Cardiac septum (tissue), 1 donor: ENCODE data around the gene GPR153. TPM values are rescaled to one million over a fixed set of nuclear protein-coding genes. Genes with fewer than 3 reads are reported as not detected.

Experiments
- DNase-seq: peaks from one replicate; pipeline ENCODE4 v3.0.0-alpha.2; 2020; ENCODE audit warnings: low spot score
- intact Hi-C: fragments of 100-400 bp; cut with DNase I; formaldehyde crosslinking; loops from one replicate; pipeline ENCODE4 v1.14.0; 2022
- total RNA-seq: library from RNA; stranded (reverse); fragmentation: NEBNext Ultra II Directional; extraction: Animal tissue kit (Norgen Biotek cat#: 25700); gene quantifications from one replicate; pipeline ENCODE4 v1.2.1, GENCODE V29; 2021
- donor health status: DM: no; HTN: no; CAD: no.

GPR153 gene
- total RNA-seq, 1 donor from 2014 or later = 7.0 TPM

- DNase-seq = no peak
- intact Hi-C loops = no loop called here
Measured at GRCh38 chr1:6252374-6252710, 8.6 kb downstream of the GPR153 start.

GRCh38 chr1:6251681-6252373 lies 9.1 kb downstream of the GPR153 start:
- no peak for DNase-seq
- intact Hi-C loops = no loop called here

- DNase-seq = no peak
- intact Hi-C loops = no loop called here
Measured at GRCh38 chr1:6251233-6251632, 9.7 kb downstream of the GPR153 start.

DNA sequence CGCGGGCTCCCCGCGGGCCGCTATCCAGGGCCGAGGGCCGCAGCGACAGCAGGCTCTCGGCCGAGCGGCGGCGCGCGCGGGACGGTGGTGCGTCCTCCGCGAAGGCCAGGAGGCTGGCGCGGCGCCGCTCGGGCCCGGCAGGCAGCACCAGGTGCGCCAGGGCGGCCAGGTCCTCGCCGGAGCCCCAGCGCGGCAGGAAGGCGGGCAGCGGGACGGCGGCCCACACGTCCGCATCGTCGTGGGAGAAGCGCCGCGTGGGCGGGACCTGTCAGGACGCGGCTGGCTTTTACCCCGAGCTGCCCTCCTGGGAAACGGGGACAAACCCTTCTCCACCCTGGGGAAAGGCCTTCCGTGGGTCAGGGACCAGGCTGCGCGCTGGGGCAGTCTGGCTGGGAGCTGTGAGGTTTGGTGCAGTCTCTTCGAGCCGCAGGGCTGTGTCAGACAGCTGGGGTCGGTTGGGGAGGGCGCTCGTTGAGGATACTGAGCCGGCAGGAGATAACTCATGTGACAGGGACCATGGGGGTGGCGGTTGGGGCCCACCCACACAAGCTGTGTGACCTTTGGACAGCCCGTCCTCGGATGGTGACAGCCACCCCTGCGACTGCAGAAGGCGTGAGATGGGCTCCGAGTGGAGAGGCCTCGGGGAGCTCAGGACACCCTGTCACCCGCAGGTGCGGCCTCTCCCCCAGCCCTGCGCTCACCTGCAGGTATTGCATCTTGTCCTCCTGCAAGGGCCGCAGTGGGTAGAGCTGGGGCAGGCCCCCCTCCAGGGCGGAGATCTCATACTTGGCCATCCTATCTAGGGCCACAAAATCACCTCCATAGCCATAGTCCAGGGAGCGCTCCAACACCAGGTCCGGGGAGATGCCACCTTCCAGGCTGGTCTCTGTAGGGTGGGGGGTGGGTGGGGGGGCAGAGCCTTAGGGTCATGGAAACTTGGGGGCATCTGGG lies 10.9 kb downstream of the GPR153 start:
- no peak for DNase-seq
- intact Hi-C loops = loop anchor here (2.0 to 5.0 kb wide), 2 partner anchors 31 to 187 kb away; no protein-coding TSS in a partner anchor

DNA sequence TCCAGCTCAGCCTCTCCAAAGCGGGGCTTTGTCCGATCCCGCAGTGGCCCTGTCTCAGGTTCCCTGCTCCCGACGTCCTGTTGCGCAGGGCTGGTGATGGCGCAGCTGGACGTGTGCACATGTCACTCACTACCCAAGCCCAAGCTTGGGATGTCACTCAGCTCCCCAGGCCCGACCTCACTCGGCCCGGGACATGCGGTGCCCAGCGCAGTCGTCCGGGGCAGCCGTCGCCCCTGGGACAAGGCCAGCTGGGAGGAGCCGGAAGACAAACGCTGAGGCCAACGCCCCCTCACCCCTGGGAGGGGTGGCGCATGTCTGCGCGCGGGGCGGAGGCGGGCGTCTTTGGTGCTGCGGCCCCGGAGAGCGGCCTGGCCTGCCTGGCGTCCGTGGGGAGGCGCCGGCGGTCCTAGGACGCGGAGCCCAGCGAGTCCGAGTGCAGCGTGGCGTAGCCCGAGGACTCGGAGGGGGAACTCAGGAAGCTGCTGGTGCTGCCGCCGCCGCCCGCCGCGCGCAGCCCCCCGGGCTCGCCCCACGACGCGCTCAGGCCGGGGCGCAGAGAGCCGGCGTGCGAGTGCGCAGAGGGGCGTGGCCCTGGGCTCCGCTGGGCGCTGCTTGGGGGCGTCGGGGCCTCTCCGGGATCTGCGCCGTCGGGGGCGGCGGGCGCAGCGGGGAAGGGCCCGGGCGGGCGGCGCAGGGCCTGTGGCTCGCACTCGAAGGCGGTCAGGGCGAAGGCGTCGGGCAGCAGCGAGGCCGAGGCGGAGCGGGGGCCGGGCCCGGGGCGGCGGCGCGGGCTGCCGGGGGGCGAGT lies 11.8 kb downstream of the GPR153 start:
- no peak for DNase-seq
- intact Hi-C loops = loop anchor here (2.0 to 5.0 kb wide), 2 partner anchors 32 to 188 kb away; no protein-coding TSS in a partner anchor

DNA sequence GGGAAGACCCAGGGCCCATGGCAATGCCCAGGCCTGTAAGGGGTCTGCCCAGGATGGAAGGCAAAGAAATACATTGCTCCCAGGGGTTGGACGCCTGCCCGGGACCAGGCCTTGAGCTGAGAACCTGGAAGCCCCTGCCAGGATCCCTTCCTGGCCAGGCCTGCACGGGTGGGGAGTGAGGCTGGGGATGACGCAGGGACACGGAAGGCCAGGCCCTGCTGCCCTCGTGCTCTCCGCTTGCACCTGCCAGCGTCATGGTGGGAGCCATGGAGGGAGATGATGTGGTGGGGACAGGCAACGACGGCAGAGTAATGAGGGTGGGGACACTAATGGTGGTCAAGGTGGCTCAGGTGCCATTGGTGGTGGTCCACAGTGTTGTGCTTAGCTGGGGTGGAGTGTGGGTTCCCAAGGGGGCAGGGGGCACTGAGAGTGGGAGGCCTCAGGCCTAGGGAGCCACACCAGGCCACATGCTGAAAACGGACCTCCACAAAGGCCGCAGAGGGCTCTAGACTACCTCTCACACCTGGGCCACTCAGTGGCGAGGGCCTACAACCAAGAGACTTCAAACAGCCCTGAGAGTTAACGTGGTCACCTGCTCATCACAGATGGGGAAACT lies 12.6 kb downstream of the GPR153 start:
- intact Hi-C loops = loop anchor here (2.0 to 5.0 kb wide), 2 partner anchors 33 to 189 kb away; no protein-coding TSS in a partner anchor
- DNase-seq = no peak

- no peak for DNase-seq
- intact Hi-C loops = loop anchor here (1.0 to 5.0 kb wide), 3 partner anchors 33 to 190 kb away; no protein-coding TSS in a partner anchor
Measured at GRCh38 chr1:6247651-6248050, 13.2 kb downstream of the GPR153 start.

DNA sequence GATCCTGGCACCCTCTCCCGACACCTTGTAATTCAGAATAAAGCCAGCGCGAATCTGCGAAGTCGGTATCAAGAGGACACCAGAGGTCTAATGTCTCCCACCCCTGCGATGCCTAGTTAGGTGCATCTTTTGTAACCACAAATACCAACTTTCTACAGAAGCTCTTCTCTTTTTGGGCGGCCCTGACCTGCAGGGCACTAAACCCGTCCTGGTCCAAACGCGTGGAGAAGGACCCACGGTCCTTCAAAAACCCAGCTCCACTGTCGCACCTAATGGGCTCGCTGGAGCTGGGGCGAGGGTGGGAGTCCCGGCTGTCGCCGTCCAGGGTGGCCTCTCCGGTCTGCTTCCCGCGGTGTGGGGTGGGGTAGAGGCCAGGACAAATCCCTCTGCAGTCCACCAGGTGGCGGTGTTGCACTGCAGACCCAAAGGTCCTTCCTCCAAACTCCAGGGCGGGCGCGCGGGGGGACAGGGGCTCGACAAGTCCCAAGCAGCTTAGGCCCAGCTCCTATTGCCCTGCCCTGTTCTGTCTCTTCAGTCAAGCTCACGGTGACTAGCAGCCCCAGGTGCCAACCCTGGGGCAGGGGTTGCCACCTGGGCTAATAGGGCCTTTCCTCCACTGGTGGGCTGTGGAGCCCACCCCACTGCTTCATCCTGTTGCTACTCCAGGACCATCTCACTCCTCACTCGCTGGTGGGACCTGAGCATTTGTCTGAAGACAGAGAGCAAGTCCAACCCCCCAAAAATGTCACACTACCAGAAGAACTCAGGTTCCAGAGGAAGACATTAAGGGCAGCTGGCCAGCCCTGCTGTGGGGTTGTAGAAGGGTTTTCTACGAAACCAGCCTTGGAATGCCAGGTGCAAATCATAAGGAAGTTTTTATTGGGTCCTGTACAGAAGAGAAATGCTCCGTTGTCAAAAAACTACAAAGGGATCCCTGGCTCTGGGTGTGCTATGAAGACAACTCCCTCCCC lies 14.1 kb downstream of the GPR153 start:
- peak; percentile 89 for DNase-seq
- intact Hi-C loops = loop anchor here (1.0 to 5.0 kb wide), 3 partner anchors 97 to 191 kb away; no protein-coding TSS in a partner anchor

GRCh38 chr1:6245869-6246496 lies 14.9 kb downstream of the GPR153 start:
- intact Hi-C loops = loop anchor here (1.0 to 5.0 kb wide), 2 partner anchors 97 to 191 kb away; no protein-coding TSS in a partner anchor
- no peak for DNase-seq

GRCh38 chr1:6245086-6245868 lies 15.6 kb downstream of the GPR153 start:
- intact Hi-C loops = loop anchor here (5.0 kb wide), 1 partner anchor 192 kb away; no protein-coding TSS in a partner anchor
- no peak for DNase-seq

- DNase-seq = no peak
- intact Hi-C loops = loop anchor here (1.0 to 5.0 kb wide), 2 partner anchors 191 to 193 kb away; no protein-coding TSS in a partner anchor
Measured at GRCh38 chr1:6244401-6245049, 16.4 kb downstream of the GPR153 start.

GRCh38 chr1:6243993-6244392 lies 16.9 kb downstream of the GPR153 start, which contains the start of gene HES3:
Gene HES3 (plus strand): TSS chr1:6244179. CDS start chr1:6244366, 187 bp downstream.
- intact Hi-C loops = loop anchor here (1.0 kb wide), 1 partner anchor 191 kb away; no protein-coding TSS in a partner anchor

GRCh38 chr1:6243053-6243834 lies 17.7 kb downstream of the GPR153 start:
- DNase-seq = no peak
- intact Hi-C loops = no loop called here

More at GRCh38 chr1:6243993-6244392, 16.9 kb downstream of the GPR153 start, which contains the start of gene HES3:
- DNase-seq = no peak

GRCh38 chr1:6241887-6242740 lies 18.8 kb downstream of the GPR153 start:
- DNase-seq = no peak
- intact Hi-C loops = no loop called here
